Keratinocyte (primary cell): ENCODE measurements around the gene GNAS-AS1. TPM values are rescaled to one million over a fixed set of nuclear protein-coding genes. Genes with fewer than 3 reads are reported as not detected.

Source experiments
- DNase-seq: peaks from one replicate; pipeline ENCODE4 v3.0.0-alpha.2; 2011; ENCODE audit warnings: low read depth, missing footprints, low spot score
- FAIRE-seq: peaks from 2 replicates; lab custom pipeline; 2011; peaks lifted over from hg19 to GRCh38; lab: Jason Lieb, UNC
- H2AFZ ChIP-seq: 2 replicates; pipeline ENCODE4 v1.6.0; 2012; ENCODE audit warnings: low read length, control low read depth, inconsistent platforms; ENCODE audit not compliant: control insufficient read depth
- H3K27ac ChIP-seq: 2 replicates; pipeline ENCODE4 v1.5.1; 2011; ENCODE audit warnings: low read length; ENCODE audit not compliant: control insufficient read depth, insufficient read depth
- H3K27me3 ChIP-seq: 3 replicates; pipeline ENCODE4 v1.6.0; 2011; ENCODE audit warnings: low read length; ENCODE audit not compliant: control insufficient read depth, insufficient read depth; ENCODE audit errors: extremely low read depth
- H3K36me3 ChIP-seq, 2 experiments: 2 replicates in 1 of 2; 3 replicates in 1 of 2; pipeline ENCODE4 v1.5.1; 2011; ENCODE audit warnings: low read length in 2 of 2, mild to moderate bottlenecking in 1 of 2; ENCODE audit not compliant: control insufficient read depth in 2 of 2, insufficient read depth in 2 of 2; ENCODE audit errors: extremely low read depth in 1 of 2
- H3K4me1 ChIP-seq: 3 replicates; pipeline ENCODE4 v1.5.1; 2011; ENCODE audit warnings: low read length; ENCODE audit not compliant: control insufficient read depth, insufficient read depth; ENCODE audit errors: extremely low read depth
- H3K4me2 ChIP-seq: 3 replicates; pipeline ENCODE4 v1.6.0; 2011; ENCODE audit warnings: low read depth, low read length; ENCODE audit not compliant: control insufficient read depth, insufficient read depth; ENCODE audit errors: extremely low read depth
- H3K4me3 ChIP-seq, 3 experiments: fragments of 200-600 bp in 1 of 3; sonication (generic) in 1 of 3; 2 replicates in 2 of 3; 3 replicates in 1 of 3; pipeline ENCODE4 v1.5.1; 2011 to 2016; ENCODE audit warnings: low read length in 3 of 3, mild to moderate bottlenecking in 3 of 3, control low read depth in 2 of 3, inconsistent platforms in 1 of 3, low read depth in 1 of 3, mixed read lengths in 1 of 3, mixed run types in 1 of 3, moderate library complexity in 1 of 3; ENCODE audit not compliant: control insufficient read depth in 2 of 3, insufficient read depth in 2 of 3; ENCODE audit errors: extremely low read depth in 1 of 3
- H3K79me2 ChIP-seq: 2 replicates; pipeline ENCODE4 v1.6.0; 2012; ENCODE audit warnings: low read length; ENCODE audit not compliant: control insufficient read depth, insufficient read depth
- H3K9ac ChIP-seq: 3 replicates; pipeline ENCODE4 v1.6.0; 2011; ENCODE audit warnings: low read length; ENCODE audit not compliant: control insufficient read depth, insufficient read depth; ENCODE audit errors: extremely low read depth
- H3K9me1 ChIP-seq: 3 replicates; pipeline ENCODE4 v1.6.0; 2011; ENCODE audit warnings: low read length; ENCODE audit not compliant: control insufficient read depth, insufficient read depth; ENCODE audit errors: extremely low read depth
- H3K9me3 ChIP-seq: 2 replicates; pipeline ENCODE4 v1.5.1; 2012; ENCODE audit warnings: low read depth, low read length; ENCODE audit not compliant: control insufficient read depth
- H4K20me1 ChIP-seq: 3 replicates; pipeline ENCODE4 v1.6.0; 2011; ENCODE audit warnings: low read length; ENCODE audit not compliant: control insufficient read depth, insufficient read depth; ENCODE audit errors: extremely low read depth
- EZH2 ChIP-seq: IDR thresholded peaks from one replicate; pipeline ENCODE4 v1.6.1; 2012; ENCODE audit warnings: inconsistent platforms, mild to moderate bottlenecking, low read length, moderate library complexity
- dilution Hi-C: fragments of 300-500 bp; cut with MboI; formaldehyde crosslinking; loops from one replicate; pipeline ENCODE4 v1.7.0; 2020; ENCODE audit warnings: low sequenced_read_pairs; ENCODE audit not compliant: extremely low pct_ligation_motif_present
- polyA plus RNA-seq, 5 experiments: library from polyadenylated mRNA; depleted of rRNA in 3 of 5; stranded (reverse) in 3 of 5; stranded (forward) in 1 of 5; unstranded in 1 of 5; fragments of >200 nt; gene quantifications; 1 replicate in 1 of 5; 2 replicates in 3 of 5; 3 replicates in 1 of 5; pipeline versions ENCODE4 v1.2.1 to v1.2.3, GENCODE V29; 2011 to 2012; ENCODE audit warnings: missing spikeins in 2 of 5, low read depth in 1 of 5, low replicate concordance in 1 of 5
- TF ChIP-seq, protein P1 (sequence below), 3 experiments: IDR thresholded peaks in 1 of 3; conservative IDR thresholded peaks in 1 of 3; optimal IDR thresholded peaks in 1 of 3; 2 replicates in 2 of 3; 3 replicates in 1 of 3; pipeline versions ENCODE3 to v1.5.1; 2011; ENCODE audit warnings: low read length in 3 of 3, mild to moderate bottlenecking in 3 of 3, moderate library complexity in 2 of 3, control low read depth in 1 of 3, inconsistent platforms in 1 of 3; ENCODE audit not compliant: insufficient read depth in 2 of 3; ENCODE audit errors: extremely low read depth in 1 of 3

The GNAS-AS1 gene
- polyA plus RNA-seq, 1 donor (not counting 4 experiments of a cell fraction or from before 2014, with no cell fraction given) = 0.31 TPM

DNA sequence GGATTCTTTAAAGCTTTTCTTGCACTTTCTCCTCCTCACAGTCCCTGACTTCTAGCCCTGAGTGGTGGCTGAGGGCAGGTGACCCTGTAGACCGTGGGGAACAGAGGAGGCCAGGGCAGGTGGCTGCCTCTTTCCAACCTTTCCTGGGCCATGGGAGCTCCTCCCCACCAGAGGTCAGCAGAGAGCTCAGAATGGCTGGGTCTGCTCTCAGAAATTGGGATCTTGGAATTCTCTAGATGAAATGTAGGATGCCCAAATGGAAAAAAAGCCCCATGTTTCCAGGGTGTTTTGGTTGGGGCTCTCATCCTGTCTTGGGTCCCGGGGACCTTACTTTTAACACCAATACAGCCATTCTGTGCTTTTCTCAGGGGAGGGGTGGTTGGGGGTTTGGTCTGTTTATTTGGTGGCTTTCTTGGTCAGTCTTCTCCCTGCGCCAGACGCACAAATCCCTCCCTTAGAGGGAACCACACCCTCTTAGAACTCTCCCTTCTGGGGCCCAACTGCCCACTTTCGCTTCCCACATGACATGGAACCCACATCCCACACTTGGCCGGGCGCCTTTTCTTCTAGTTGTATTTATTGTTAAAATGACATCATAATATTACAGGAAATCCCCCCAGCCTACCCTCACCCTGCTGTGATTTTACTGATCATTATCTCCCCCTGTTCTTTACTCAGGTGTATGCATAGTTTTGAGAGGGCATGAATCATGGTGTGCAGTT lies 19.8 kb upstream of the GNAS-AS1 start:
- Histone ChIP-seq H3K9me1 (no peaks in the 10 kb centered on the region), H4K20me1 (no peaks in the 10 kb centered on the region), H3K36me3 (no peaks in the 10 kb centered on the region), H3K27ac (no peak overlapping the region), H3K79me2 (no peaks in the 10 kb centered on the region), H3K4me2 (no peak overlapping the region), H3K4me3 (no peak overlapping the region), H2AFZ (no peak overlapping the region), H3K4me1 (no peaks in the 10 kb centered on the region), H3K9ac (no peak overlapping the region), H3K27me3 (no peaks in the 10 kb centered on the region), H3K9me3 (no peaks in the 10 kb centered on the region)
- dilution Hi-C loops = loop anchor here (25.0 kb wide), 1 partner anchor 342 kb away; no protein-coding TSS in a partner anchor
- no peak for TF ChIP-seq EZH2
- TF ChIP-seq, protein P1, sequence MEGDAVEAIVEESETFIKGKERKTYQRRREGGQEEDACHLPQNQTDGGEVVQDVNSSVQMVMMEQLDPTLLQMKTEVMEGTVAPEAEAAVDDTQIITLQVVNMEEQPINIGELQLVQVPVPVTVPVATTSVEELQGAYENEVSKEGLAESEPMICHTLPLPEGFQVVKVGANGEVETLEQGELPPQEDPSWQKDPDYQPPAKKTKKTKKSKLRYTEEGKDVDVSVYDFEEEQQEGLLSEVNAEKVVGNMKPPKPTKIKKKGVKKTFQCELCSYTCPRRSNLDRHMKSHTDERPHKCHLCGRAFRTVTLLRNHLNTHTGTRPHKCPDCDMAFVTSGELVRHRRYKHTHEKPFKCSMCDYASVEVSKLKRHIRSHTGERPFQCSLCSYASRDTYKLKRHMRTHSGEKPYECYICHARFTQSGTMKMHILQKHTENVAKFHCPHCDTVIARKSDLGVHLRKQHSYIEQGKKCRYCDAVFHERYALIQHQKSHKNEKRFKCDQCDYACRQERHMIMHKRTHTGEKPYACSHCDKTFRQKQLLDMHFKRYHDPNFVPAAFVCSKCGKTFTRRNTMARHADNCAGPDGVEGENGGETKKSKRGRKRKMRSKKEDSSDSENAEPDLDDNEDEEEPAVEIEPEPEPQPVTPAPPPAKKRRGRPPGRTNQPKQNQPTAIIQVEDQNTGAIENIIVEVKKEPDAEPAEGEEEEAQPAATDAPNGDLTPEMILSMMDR (optimal IDR thresholded peaks at IDR 0.05 in 1 of 3, IDR thresholded peaks at IDR 0.05 in 1 of 3, conservative IDR thresholded peaks at IDR 0.05 in 1 of 3; ENCODE audit: extremely low read depth in 1 of 3, insufficient read depth in 2 of 3, low read length in 3 of 3) = peak; percentile 83 to 94 (median 91)
- peak; percentile 67 for FAIRE-seq
- no peak for DNase-seq

- Histone ChIP-seq H3K27me3 (no peaks in the 10 kb centered on the region), H3K9me1 (no peaks in the 10 kb centered on the region), H3K9ac (no peak overlapping the region), H3K27ac (no peak overlapping the region), H2AFZ (no peak overlapping the region), H4K20me1 (no peaks in the 10 kb centered on the region), H3K36me3 (no peaks in the 10 kb centered on the region), H3K4me3 (no peak overlapping the region), H3K4me2 (no peak overlapping the region), H3K9me3 (no peaks in the 10 kb centered on the region), H3K79me2 (no peaks in the 10 kb centered on the region), H3K4me1 (no peaks in the 10 kb centered on the region)
- dilution Hi-C loops = loop anchor here (25.0 kb wide), 1 partner anchor 343 kb away; no protein-coding TSS in a partner anchor
- FAIRE-seq = no peak
- no peak for DNase-seq
- TF ChIP-seq EZH2 = no peak
- TF ChIP-seq, protein P1 (optimal IDR thresholded peaks at IDR 0.05 in 1 of 3, IDR thresholded peaks at IDR 0.05 in 1 of 3, conservative IDR thresholded peaks at IDR 0.05 in 1 of 3; ENCODE audit: extremely low read depth in 1 of 3, insufficient read depth in 2 of 3, low read length in 3 of 3) = no peak
Observed at GRCh38 chr20:58869662-58870227, 19.0 kb upstream of the GNAS-AS1 start.
